ACC112 (cell line): ENCODE measurements around the gene TWF2.

ENCODE experiments used
- H2AFZ ChIP-seq: fragments of 200-600 bp; sonication (generic); one replicate; pipeline ENCODE4 v1.6.0; 2017; ENCODE audit warnings: antibody characterized with exemption, low read length; ENCODE audit not compliant: unreplicated experiment
- H3K27ac ChIP-seq: fragments of 200-600 bp; sonication (generic); 2 replicates; pipeline ENCODE4 v1.5.1; 2014; ENCODE audit warnings: low read depth, mild to moderate bottlenecking, antibody characterized with exemption, low read length, moderate library complexity
- H3K27me3 ChIP-seq: fragments of 200-600 bp; sonication (generic); 2 replicates; pipeline ENCODE4 v1.6.1; 2014; ENCODE audit warnings: mild to moderate bottlenecking, antibody characterized with exemption, low read length, moderate library complexity, mixed read lengths; ENCODE audit not compliant: insufficient read depth
- H3K36me3 ChIP-seq: fragments of 200-600 bp; sonication (generic); 2 replicates; pipeline ENCODE4 v1.6.1; 2016; ENCODE audit warnings: mild to moderate bottlenecking, antibody characterized with exemption, low read length, moderate library complexity, mixed read lengths; ENCODE audit not compliant: insufficient read depth
- H3K4me1 ChIP-seq: fragments of 200-600 bp; sonication (generic); one replicate; pipeline ENCODE4 v1.6.1; 2016; ENCODE audit warnings: low read length, mixed read lengths; ENCODE audit not compliant: insufficient read depth, unreplicated experiment, control insufficient read depth
- H3K4me3 ChIP-seq: fragments of 200-600 bp; sonication (generic); 2 replicates; pipeline ENCODE4 v1.5.1; 2014; ENCODE audit warnings: mild to moderate bottlenecking, low read depth, low read length
- H3K79me2 ChIP-seq: fragments of 200-600 bp; sonication (generic); one replicate; pipeline ENCODE4 v1.6.0; 2016; ENCODE audit warnings: low read length; ENCODE audit not compliant: control insufficient read depth, unreplicated experiment, insufficient read depth

TWF2 gene

GRCh38 chr3:52229656-52230055, 9.3 kb downstream of the TWF2 start:
- no peaks in the 10 kb centered on the region for H3K4me1 ChIP-seq
- H3K36me3 ChIP-seq, result 0 out of 2 replicates have a peak, but pooled peaks cover 3% of the 10 kb centered on the region
- peaks cover 8% of the 10 kb centered on the region for H3K79me2 ChIP-seq
- H3K27ac ChIP-seq, result no peak overlapping the region
- H2AFZ ChIP-seq, result no peak overlapping the region
- no peaks in the 10 kb centered on the region for H3K27me3 ChIP-seq
- H3K4me3 ChIP-seq, result no peak overlapping the region

DNA sequence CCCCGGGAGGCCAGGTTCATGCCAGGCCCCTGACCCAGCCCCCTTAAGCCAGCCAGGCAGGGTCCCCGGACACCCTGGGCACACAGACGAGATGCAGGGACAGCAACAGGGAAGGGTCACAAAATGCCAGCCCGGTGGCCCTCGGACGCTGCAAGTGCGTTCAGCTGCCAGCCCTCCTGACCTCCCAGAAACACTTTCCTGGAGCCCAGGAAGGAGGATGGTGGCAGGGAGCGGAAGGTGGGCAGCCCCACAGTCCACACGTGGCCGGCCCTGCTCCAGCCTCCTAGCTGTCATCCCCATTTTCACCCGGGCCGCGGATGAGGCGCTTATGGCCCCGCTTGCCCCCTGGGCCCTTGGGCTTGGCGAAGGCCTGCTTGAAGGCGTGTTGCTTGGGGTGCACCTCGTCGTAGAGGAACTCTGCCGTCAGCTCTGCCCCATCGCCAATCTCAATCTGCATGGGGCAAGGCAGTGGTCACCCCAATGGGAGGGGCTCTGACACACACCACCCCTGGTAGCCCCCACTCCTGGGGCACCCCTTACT, 10.1 kb downstream of the TWF2 start:
- Histone ChIP-seq H3K79me2 (peaks cover 4% of the 10 kb centered on the region), H3K4me3 (no peak overlapping the region), H3K36me3 (0 out of 2 replicates have a peak, but pooled peaks cover 3% of the 10 kb centered on the region), H2AFZ (no peak overlapping the region), H3K4me1 (no peaks in the 10 kb centered on the region), H3K27me3 (no peaks in the 10 kb centered on the region), H3K27ac (no peak overlapping the region)

DNA sequence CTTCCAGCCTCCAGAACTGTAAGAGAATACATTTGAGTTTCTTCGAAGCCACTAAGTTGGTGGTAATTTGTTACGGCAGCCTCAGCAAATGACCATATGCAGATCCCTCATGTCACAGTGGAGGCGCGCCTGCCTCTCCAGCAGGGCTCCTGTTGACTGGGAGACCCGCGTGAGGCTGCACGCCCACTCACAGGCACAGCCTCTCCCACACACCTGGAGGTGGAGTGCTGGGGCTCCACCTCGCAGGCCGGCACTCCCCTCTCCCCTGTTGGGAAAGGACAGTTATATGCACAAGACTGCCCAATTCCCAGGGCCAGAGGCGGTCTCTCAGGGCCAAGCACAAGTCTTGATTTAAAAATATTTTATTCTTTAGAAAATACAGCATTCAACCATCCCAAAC, 10.7 kb downstream of the TWF2 start:
- no peaks in the 10 kb centered on the region for H3K4me1 ChIP-seq
- 0 out of 2 replicates have a peak, but pooled peaks cover 3% of the 10 kb centered on the region for H3K36me3 ChIP-seq
- H2AFZ ChIP-seq, result no peak overlapping the region
- peaks cover 3% of the 10 kb centered on the region for H3K79me2 ChIP-seq
- no peak overlapping the region for H3K27ac ChIP-seq
- H3K27me3 ChIP-seq, result no peaks in the 10 kb centered on the region
- no peak overlapping the region for H3K4me3 ChIP-seq

GRCh38 chr3:52227766-52228165, 11.2 kb downstream of the TWF2 start:
- 0 out of 2 replicates have a peak, but pooled peaks cover 3% of the 10 kb centered on the region for H3K36me3 ChIP-seq
- no peak overlapping the region for H2AFZ ChIP-seq
- H3K79me2 ChIP-seq, result no peaks in the 10 kb centered on the region
- H3K4me1 ChIP-seq, result no peaks in the 10 kb centered on the region
- no peaks in the 10 kb centered on the region for H3K27me3 ChIP-seq
- H3K27ac ChIP-seq, result no peak overlapping the region
- H3K4me3 ChIP-seq, result no peak overlapping the region

DNA sequence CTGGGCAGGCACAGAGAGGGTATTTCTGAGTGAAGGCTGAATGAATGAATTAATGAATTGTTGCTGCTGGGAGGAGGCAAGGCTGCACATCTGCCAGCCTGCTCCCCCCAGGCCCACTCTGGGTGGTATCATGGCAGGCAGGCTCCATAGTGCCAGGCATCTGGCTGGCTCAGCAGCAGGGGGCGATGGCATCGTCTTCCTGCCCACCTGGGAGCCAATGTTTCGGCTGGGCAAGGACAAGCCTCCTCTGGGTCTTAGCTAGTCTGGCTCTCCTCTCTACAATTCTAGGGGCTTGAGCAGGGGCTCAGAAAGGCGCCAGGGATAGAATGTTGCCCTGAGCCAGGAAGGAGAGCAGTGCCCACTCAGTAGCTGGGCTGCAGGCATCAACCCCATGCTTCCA, 11.8 kb downstream of the TWF2 start:
- Histone ChIP-seq H3K79me2 (no peaks in the 10 kb centered on the region), H2AFZ (no peak overlapping the region), H3K36me3 (0 out of 2 replicates have a peak, but pooled peaks cover 3% of the 10 kb centered on the region), H3K4me1 (no peaks in the 10 kb centered on the region), H3K4me3 (no peak overlapping the region), H3K27ac (no peak overlapping the region), H3K27me3 (no peaks in the 10 kb centered on the region)

GRCh38 chr3:52226229-52226817, 12.6 kb downstream of the TWF2 start:
- Histone ChIP-seq H3K36me3 (0 out of 2 replicates have a peak, but pooled peaks cover 3% of the 10 kb centered on the region), H3K27ac (no peak overlapping the region), H3K4me3 (no peak overlapping the region), H3K27me3 (no peaks in the 10 kb centered on the region), H3K4me1 (no peaks in the 10 kb centered on the region), H3K79me2 (no peaks in the 10 kb centered on the region), H2AFZ (no peak overlapping the region)

DNA sequence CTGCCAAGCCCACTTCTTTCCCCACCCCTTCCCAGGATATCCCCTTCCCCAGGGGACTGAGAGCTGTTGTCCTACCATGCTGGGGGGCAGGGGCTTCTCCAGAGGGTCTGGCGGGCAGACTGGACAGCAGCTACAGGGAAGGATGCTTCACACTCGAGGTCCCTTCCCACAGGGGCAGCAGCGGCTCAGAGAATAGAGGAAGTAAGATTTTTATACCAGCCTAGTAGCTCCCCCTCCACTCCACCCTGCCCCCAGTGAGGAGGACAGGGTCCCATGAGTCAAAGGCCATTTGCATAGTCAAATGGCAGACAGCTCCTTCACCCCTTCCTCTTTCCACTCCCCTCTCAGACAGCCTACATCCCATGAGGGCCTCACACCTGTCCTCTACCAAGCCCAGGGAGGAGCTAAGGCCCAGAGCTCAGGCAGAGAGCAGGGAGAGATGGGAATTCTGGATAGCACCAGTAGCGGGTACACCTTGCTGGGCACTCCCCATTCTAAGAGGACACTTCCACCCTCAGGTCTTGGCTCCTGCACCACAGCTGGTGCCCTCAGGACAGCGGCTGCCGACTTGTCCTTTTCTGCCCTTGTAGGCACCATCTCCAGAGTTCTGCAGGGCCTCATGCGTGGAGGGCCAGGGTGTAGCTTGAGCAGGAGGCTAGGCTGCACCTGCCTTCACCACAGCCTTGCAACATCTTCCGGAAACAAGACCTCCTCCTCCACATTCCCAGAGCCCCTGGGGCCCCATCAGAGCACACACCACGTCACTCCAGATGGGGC, 13.3 kb downstream of the TWF2 start, which contains the start of gene TLR9:
TLR9 (minus strand) TSS at position 194 of the 777 bp plus-strand sequence; CDS start at position 78, 116 bp downstream.
- Histone ChIP-seq H3K27me3 (no peaks in the 10 kb centered on the region), H3K79me2 (no peaks in the 10 kb centered on the region), H3K27ac (no peak within 1 kb of the TSS), H3K36me3 (0 out of 2 replicates have a peak, but pooled peaks cover 3% of the 10 kb centered on the region), H3K4me3 (no peak within 1 kb of the TSS), H3K4me1 (no peaks in the 10 kb centered on the region), H2AFZ (no peak within 1 kb of the TSS)

DNA sequence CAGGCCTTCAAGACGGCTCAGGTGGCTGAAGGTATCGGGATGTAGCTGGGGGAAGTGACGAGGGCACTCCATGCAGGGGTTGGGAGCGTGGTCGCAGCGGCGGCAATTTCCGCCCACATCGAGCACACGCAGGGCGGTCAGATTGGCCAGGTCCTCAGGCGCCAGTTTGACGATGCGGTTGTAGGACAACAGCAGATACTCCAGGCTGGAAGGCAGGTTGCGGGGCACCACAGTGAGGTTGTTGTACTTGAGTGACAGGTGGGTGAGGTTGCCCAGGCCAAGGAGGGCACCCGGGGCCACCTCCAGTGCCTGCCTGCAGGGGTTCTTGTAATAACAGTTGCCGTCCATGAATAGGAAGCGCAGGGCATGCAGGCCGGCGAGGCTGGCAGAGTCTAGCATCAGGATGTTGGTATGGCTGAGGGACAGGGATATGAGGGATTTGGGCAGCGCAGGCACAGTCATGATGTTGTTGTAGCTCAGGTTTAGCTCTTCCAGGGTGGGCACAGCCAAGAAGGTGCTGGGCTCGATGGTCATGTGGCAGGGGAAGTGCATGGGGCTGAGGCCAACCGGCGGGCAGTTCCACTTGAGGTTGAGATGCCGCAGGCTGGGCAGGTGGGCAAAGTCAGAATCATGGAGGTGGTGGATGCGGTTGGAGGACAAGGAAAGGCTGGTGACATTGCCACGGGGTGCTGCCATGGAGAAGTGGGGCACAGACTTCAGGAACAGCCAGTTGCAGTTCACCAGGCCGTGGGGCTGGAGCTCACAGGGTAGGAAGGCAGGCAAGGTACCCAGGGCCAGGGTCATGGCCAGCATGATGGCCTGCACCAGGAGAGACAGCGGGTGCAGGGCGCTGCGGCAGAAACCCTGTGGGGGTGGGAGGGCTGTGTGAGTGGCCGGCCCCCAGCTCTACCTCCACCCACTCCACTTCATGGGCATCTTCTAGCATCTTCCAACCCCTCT, 15.2 kb downstream of the TWF2 start:
- no peaks in the 10 kb centered on the region for H3K36me3 ChIP-seq
- H3K79me2 ChIP-seq, result no peaks in the 10 kb centered on the region
- no peak overlapping the region for H3K27ac ChIP-seq
- no peaks in the 10 kb centered on the region for H3K4me1 ChIP-seq
- no peak overlapping the region for H3K4me3 ChIP-seq
- H3K27me3 ChIP-seq, result no peaks in the 10 kb centered on the region
- no peak overlapping the region for H2AFZ ChIP-seq

DNA sequence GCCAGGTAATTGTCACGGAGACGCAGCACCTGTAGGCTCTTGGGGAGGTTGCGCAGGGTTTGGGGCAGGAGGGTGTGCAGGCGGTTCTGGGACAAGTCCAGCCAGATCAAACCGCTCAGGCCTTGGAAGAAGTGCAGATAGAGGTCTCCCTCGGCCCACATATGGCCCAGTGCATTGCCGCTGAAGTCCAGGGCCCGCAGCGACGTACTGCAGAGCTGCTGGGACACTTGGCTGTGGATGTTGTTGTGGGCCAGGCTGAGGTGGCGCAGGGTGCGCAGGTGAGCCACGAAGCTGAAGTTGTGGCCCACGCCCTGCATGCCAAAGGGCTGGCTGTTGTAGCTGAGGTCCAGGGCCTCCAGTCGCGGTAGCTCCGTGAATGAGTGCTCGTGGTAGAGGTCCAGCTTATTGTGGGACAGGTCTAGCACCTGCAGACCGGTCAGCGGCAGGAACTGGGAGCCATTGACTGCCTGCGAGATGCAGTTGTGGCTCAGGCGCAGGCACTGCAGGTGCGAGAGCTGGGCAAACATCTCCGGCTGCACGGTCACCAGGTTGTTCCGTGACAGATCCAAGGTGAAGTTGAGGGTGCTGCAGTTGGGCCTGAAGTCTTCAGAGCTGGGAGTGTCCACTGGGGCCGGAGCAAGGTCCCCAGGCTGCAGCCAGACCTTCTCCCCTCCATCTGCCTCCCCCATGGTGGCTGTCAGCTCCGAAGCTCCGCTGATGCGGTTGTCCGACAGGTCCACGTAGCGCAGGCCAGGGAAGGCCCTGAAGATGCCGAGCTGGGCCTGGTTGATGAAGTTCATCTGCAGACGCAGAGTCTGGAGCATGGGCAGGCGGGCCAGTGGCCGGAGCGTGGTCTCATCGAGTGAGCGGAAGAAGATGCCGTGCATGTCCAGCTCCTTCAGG, 16.4 kb downstream of the TWF2 start:
- peaks cover under 1% of the 10 kb centered on the region for H3K4me1 ChIP-seq
- no peak overlapping the region for H2AFZ ChIP-seq
- no peaks in the 10 kb centered on the region for H3K79me2 ChIP-seq
- H3K27me3 ChIP-seq, result no peaks in the 10 kb centered on the region
- no peaks in the 10 kb centered on the region for H3K36me3 ChIP-seq
- H3K4me3 ChIP-seq, result no peak overlapping the region
- no peak overlapping the region for H3K27ac ChIP-seq
